HEK293 (cell line): ENCODE results near the gene SHLD1.
A peak's percentile ranks its signal among the peaks of the same experiment; 100 is the strongest.

Source experiments
- CTCF ChIA-PET: fragments of 350-600 bp; formaldehyde crosslinking; extraction: SDS; loops from one replicate; lab custom pipeline; 2021; ENCODE audit warnings: antibody characterized with exemption; lab: Yijun Ruan, JAX
- POLR2A ChIA-PET: fragments of 300-600 bp; formaldehyde crosslinking; extraction: SDS; loops from one replicate; lab custom pipeline; 2020; ENCODE audit warnings: antibody characterized with exemption, inconsistent platforms; lab: Yijun Ruan, JAX
- H3K27ac ChIP-seq: fragments of 200-500 bp; sonication (Bioruptor generic); 2 replicates; pipeline ENCODE4 v1.5.1; 2014; ENCODE audit warnings: low read depth, low read length, control low read depth, inconsistent platforms; ENCODE audit errors: extremely low read depth
- H3K36me3 ChIP-seq, 2 experiments: fragments of 200-500 bp in 1 of 2; sonication (Bioruptor generic) in 1 of 2; 1 replicate in 1 of 2; 2 replicates in 1 of 2; pipeline ENCODE4 v1.5.1; 2014 to 2017; ENCODE audit warnings: inconsistent platforms in 2 of 2, low read length in 2 of 2; ENCODE audit not compliant: control insufficient read depth in 2 of 2, insufficient read depth in 1 of 2
- H3K4me1 ChIP-seq: fragments of 200-500 bp; sonication (Bioruptor generic); 2 replicates; pipeline ENCODE4 v1.5.1; 2014; ENCODE audit warnings: mild to moderate bottlenecking, low read length, inconsistent platforms; ENCODE audit not compliant: control insufficient read depth, insufficient read depth
- H3K4me3 ChIP-seq: 2 replicates; pipeline ENCODE4 v1.5.1; 2011; ENCODE audit warnings: low read depth, mild to moderate bottlenecking, control low read depth, low read length, moderate library complexity
- H3K9me3 ChIP-seq: fragments of 200-500 bp; sonication (Bioruptor generic); 2 replicates; pipeline ENCODE4 v1.5.1; 2014; ENCODE audit warnings: low read depth, low read length, inconsistent platforms; ENCODE audit not compliant: control insufficient read depth, insufficient read depth
- BCL11A ChIP-seq: fragments of 450-650 bp; formaldehyde crosslinking; IDR thresholded peaks from 2 replicates; pipeline ENCODE4 v1.5.1; 2016; ENCODE audit warnings: low read depth, missing biosample characterization, missing genetic modification characterization
- GLI2 ChIP-seq: fragments of 450-650 bp; formaldehyde crosslinking; IDR thresholded peaks from 2 replicates; pipeline ENCODE4; 2017; ENCODE audit warnings: missing biosample characterization, missing genetic modification characterization, low read depth, borderline replicate concordance
- KLF10 ChIP-seq: fragments of 450-650 bp; IDR thresholded peaks from 2 replicates; pipeline ENCODE4 v1.5.1; 2018; ENCODE audit warnings: missing biosample characterization, mild to moderate bottlenecking, missing genetic modification characterization
- OSR2 ChIP-seq: fragments of 450-650 bp; formaldehyde crosslinking; IDR thresholded peaks from 2 replicates; pipeline ENCODE4 v1.5.1; 2016; ENCODE audit warnings: missing biosample characterization, missing genetic modification characterization
- SALL2 ChIP-seq: fragments of 450-650 bp; formaldehyde crosslinking; IDR thresholded peaks from 2 replicates; pipeline ENCODE4 v1.5.0; 2017; ENCODE audit warnings: missing biosample characterization, mild to moderate bottlenecking, missing genetic modification characterization, borderline replicate concordance
- SCRT2 ChIP-seq: fragments of 450-650 bp; formaldehyde crosslinking; IDR thresholded peaks from 2 replicates; pipeline ENCODE4 v1.5.1; 2016; ENCODE audit warnings: missing biosample characterization, missing genetic modification characterization
- YY1 ChIP-seq: fragments of 450-650 bp; formaldehyde crosslinking; IDR thresholded peaks from 2 replicates; pipeline ENCODE4 v1.5.1; 2018; ENCODE audit warnings: missing biosample characterization, missing genetic modification characterization
- ZBTB7A ChIP-seq: fragments of 450-650 bp; formaldehyde crosslinking; IDR thresholded peaks from 2 replicates; pipeline ENCODE4 v1.5.1; 2016; ENCODE audit warnings: low read depth, missing biosample characterization, missing genetic modification characterization
- ZEB2 ChIP-seq: fragments of 450-650 bp; formaldehyde crosslinking; IDR thresholded peaks from 2 replicates; pipeline ENCODE4 v1.5.1; 2016; ENCODE audit warnings: missing biosample characterization, missing genetic modification characterization
- ZFP3 ChIP-seq: fragments of 450-650 bp; formaldehyde crosslinking; IDR thresholded peaks from 2 replicates; pipeline ENCODE4 v1.5.1; 2016; ENCODE audit warnings: low read depth, missing biosample characterization, missing genetic modification characterization
- ZNF175 ChIP-seq: fragments of 450-650 bp; formaldehyde crosslinking; IDR thresholded peaks from 2 replicates; pipeline ENCODE4 v1.5.1; 2016; ENCODE audit warnings: missing biosample characterization, missing genetic modification characterization
- ZNF214 ChIP-seq: fragments of 450-650 bp; formaldehyde crosslinking; IDR thresholded peaks from 2 replicates; pipeline ENCODE4 v1.5.1; 2017; ENCODE audit warnings: missing biosample characterization, mild to moderate bottlenecking, missing genetic modification characterization, borderline replicate concordance
- ZNF292 ChIP-seq: fragments of 450-650 bp; formaldehyde crosslinking; IDR thresholded peaks from 2 replicates; pipeline ENCODE4 v1.5.1; 2016; ENCODE audit warnings: low read depth, missing biosample characterization, missing genetic modification characterization, borderline replicate concordance
- ZNF335 ChIP-seq: fragments of 450-650 bp; formaldehyde crosslinking; conservative IDR thresholded peaks from 2 replicates; pipeline ENCODE4 v1.5.1; 2016; ENCODE audit warnings: missing biosample characterization, missing genetic modification characterization
- ZNF404 ChIP-seq: fragments of 450-650 bp; formaldehyde crosslinking; IDR thresholded peaks from 2 replicates; pipeline ENCODE4 v1.5.1; 2017; ENCODE audit warnings: missing biosample characterization, missing genetic modification characterization
- ZNF423 ChIP-seq: fragments of 450-650 bp; formaldehyde crosslinking; IDR thresholded peaks from 2 replicates; pipeline ENCODE4 v1.5.1; 2016; ENCODE audit warnings: missing biosample characterization, missing genetic modification characterization
- ZNF433 ChIP-seq: fragments of 450-650 bp; formaldehyde crosslinking; IDR thresholded peaks from 2 replicates; pipeline ENCODE4 v1.5.1; 2016; ENCODE audit warnings: missing biosample characterization, missing genetic modification characterization, low read depth
- ZNF518A ChIP-seq: fragments of 450-650 bp; formaldehyde crosslinking; conservative IDR thresholded peaks from 2 replicates; pipeline ENCODE4 v1.5.1; 2016; ENCODE audit warnings: low read depth, missing biosample characterization, missing genetic modification characterization
- ZNF521 ChIP-seq: fragments of 450-650 bp; formaldehyde crosslinking; IDR thresholded peaks from 2 replicates; pipeline ENCODE4 v1.5.1; 2017; ENCODE audit warnings: missing biosample characterization, mild to moderate bottlenecking, missing genetic modification characterization
- ZNF555 ChIP-seq: fragments of 450-650 bp; formaldehyde crosslinking; conservative IDR thresholded peaks from 2 replicates; pipeline ENCODE4 v1.5.1; 2017; ENCODE audit warnings: missing biosample characterization, mild to moderate bottlenecking, missing genetic modification characterization, inconsistent platforms
- ZNF560 ChIP-seq: fragments of 450-650 bp; formaldehyde crosslinking; IDR thresholded peaks from 2 replicates; pipeline ENCODE4 v1.5.1; 2017; ENCODE audit warnings: missing biosample characterization, missing genetic modification characterization, borderline replicate concordance
- ZNF629 ChIP-seq: fragments of 450-650 bp; formaldehyde crosslinking; IDR thresholded peaks from 2 replicates; pipeline ENCODE4 v1.5.1; 2017; ENCODE audit warnings: missing biosample characterization, missing genetic modification characterization
- ZNF664 ChIP-seq: fragments of 450-650 bp; formaldehyde crosslinking; IDR thresholded peaks from 2 replicates; pipeline ENCODE4 v1.5.1; 2016; ENCODE audit warnings: missing biosample characterization, missing genetic modification characterization
- ZNF670 ChIP-seq: fragments of 450-650 bp; formaldehyde crosslinking; IDR thresholded peaks from 2 replicates; pipeline ENCODE4 v1.5.1; 2016; ENCODE audit warnings: missing biosample characterization, missing genetic modification characterization, low read depth
- ZNF792 ChIP-seq: fragments of 450-650 bp; formaldehyde crosslinking; IDR thresholded peaks from 2 replicates; pipeline ENCODE4 v1.5.1; 2016; ENCODE audit warnings: missing biosample characterization, missing genetic modification characterization
- ZSCAN23 ChIP-seq: fragments of 450-650 bp; formaldehyde crosslinking; IDR thresholded peaks from 2 replicates; pipeline ENCODE4 v1.5.1; 2016; ENCODE audit warnings: missing biosample characterization, missing genetic modification characterization
- TF ChIP-seq, protein P1 (sequence below): fragments of 450-650 bp; formaldehyde crosslinking; IDR thresholded peaks from 2 replicates; pipeline ENCODE4 v1.5.1; 2016; ENCODE audit warnings: missing biosample characterization, missing genetic modification characterization
- TF ChIP-seq, protein P2 (sequence below): fragments of 450-650 bp; formaldehyde crosslinking; IDR thresholded peaks from 2 replicates; pipeline ENCODE4 v1.5.1; 2016; ENCODE audit warnings: missing biosample characterization, missing genetic modification characterization

The SHLD1 gene, protein sequence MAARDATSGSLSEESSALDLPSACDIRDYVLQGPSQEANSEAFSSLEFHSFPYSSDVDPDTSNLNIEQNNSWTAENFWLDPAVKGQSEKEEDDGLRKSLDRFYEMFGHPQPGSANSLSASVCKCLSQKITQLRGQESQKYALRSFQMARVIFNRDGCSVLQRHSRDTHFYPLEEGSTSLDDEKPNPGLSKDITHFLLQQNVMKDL

DNA sequence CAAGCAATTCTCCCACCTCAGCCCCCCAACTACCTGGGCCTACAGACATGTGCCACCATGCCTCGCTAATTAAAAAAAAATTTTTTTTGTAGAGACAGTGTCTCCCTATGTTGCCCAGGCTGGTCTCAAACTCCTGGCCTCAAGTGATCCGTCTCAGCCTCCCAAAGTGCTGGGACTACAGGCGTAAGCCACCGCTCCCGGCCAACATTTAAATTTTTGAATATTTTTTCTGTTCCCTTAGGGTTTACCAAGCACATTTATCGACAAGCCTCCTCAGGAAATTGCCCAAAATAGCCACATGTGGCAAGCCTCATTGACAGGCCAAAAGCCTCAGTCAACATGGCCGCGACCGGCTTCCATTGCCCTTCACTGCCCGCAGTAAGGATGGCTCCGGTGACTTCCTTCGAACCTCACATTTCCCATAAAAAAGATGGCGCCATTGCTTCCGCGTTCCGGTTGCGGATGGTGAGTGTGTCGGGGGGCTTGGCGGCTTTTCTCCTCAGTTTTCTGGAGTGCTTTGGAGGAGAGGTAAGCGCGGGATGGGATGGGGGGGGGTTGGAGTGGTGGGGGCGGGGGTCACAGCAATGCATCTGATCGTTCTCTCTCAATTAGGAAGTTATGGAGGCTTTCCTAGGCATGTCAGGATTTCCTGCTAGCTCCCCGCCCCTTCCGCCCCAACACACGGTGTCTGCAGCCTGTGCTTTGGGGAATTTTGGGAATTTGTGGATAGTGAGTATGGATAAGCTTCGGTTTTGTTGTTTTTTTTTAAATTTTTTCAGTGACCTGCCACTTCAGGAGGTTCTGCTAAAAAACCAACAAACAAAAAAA, at the start of gene SHLD1:
Gene SHLD1 (plus strand): TSS at position 450 of the 828 bp plus-strand sequence. CDS start 22,465 bp downstream, outside the sequence.
- CTCF ChIA-PET = interaction anchor here (0.7 to 1.8 kb wide), 2 partner anchors 38 to 221 kb away, joined by 3 to 12 read pairs; no protein-coding TSS in a partner anchor
- TF ChIP-seq YY1 (tag by site-specific recombination) (peak; percentile 99), ZNF518A (tag by site-specific recombination) (peak; percentile 85), ZNF335 (tag by site-specific recombination) (peak; percentile 87), KLF10 (tag by site-specific recombination) (peak; percentile 8; the same call in 1 of the 2 replicates), ZFP3 (tag by site-specific recombination) (no peak), ZEB2 (tag by site-specific recombination) (no peak), ZNF521 (tag by site-specific recombination) (no peak), ZNF792 (tag by site-specific recombination) (no peak), ZBTB7A (tag by site-specific recombination) (no peak), ZNF560 (no peak), ZNF423 (tag by site-specific recombination) (no peak), GLI2 (tag by site-specific recombination) (no peak), BCL11A (tag by site-specific recombination) (no peak), ZNF555 (tag by site-specific recombination) (no peak), ZNF629 (tag by site-specific recombination) (no peak), ZNF670 (tag by site-specific recombination) (no peak), ZNF664 (no peak), ZNF175 (tag by site-specific recombination) (no peak), ZNF433 (tag by site-specific recombination) (no peak), ZNF292 (no peak), OSR2 (tag by site-specific recombination) (no peak), ZNF214 (no peak), SCRT2 (tag by site-specific recombination) (no peak), ZNF404 (tag by site-specific recombination) (no peak), ZSCAN23 (tag by site-specific recombination) (no peak), SALL2 (tag by site-specific recombination) (no peak)
- TF ChIP-seq, protein P1, sequence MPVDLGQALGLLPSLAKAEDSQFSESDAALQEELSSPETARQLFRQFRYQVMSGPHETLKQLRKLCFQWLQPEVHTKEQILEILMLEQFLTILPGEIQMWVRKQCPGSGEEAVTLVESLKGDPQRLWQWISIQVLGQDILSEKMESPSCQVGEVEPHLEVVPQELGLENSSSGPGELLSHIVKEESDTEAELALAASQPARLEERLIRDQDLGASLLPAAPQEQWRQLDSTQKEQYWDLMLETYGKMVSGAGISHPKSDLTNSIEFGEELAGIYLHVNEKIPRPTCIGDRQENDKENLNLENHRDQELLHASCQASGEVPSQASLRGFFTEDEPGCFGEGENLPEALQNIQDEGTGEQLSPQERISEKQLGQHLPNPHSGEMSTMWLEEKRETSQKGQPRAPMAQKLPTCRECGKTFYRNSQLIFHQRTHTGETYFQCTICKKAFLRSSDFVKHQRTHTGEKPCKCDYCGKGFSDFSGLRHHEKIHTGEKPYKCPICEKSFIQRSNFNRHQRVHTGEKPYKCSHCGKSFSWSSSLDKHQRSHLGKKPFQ (tag by site-specific recombination) = no peak
- TF ChIP-seq, protein P2, sequence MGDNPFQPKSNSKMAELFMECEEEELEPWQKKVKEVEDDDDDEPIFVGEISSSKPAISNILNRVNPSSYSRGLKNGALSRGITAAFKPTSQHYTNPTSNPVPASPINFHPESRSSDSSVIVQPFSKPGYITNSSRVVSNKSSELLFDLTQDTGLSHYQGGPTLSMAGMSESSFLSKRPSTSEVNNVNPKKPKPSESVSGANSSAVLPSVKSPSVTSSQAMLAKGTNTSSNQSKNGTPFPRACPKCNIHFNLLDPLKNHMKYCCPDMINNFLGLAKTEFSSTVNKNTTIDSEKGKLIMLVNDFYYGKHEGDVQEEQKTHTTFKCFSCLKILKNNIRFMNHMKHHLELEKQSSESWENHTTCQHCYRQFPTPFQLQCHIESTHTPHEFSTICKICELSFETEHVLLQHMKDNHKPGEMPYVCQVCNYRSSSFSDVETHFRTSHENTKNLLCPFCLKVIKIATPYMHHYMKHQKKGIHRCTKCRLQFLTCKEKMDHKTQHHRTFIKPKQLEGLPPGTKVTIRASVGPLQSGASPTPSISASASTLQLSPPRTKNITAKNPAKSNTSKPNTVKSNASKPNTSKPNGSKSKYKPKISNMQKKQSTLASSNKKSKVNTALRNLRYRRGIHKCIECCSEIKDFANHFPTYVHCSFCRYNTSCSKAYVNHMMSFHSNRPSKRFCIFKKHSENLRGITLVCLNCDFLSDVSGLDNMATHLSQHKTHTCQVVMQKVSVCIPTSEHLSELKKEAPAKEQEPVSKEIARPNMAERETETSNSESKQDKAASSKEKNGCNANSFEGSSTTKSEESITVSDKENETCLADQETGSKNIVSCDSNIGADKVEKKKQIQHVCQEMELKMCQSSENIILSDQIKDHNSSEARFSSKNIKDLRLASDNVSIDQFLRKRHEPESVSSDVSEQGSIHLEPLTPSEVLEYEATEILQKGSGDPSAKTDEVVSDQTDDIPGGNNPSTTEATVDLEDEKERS = peak; percentile 84

More for the DNA sequence above, at the start of gene SHLD1:
- Histone ChIP-seq H3K4me3 (peak within 1 kb of the TSS; percentile 46), H3K27ac (peak within 1 kb of the TSS; percentile 11), H3K9me3 (no peaks in the 10 kb centered on the region), H3K36me3 (no peaks in the 10 kb centered on the region), H3K4me1 (0 out of 2 replicates have a peak, but pooled peaks cover 2% of the 10 kb centered on the region)
- POLR2A ChIA-PET = no interaction called here
